ENCODE measurements around the gene MRFAP1.

MRFAP1 gene

DNA sequence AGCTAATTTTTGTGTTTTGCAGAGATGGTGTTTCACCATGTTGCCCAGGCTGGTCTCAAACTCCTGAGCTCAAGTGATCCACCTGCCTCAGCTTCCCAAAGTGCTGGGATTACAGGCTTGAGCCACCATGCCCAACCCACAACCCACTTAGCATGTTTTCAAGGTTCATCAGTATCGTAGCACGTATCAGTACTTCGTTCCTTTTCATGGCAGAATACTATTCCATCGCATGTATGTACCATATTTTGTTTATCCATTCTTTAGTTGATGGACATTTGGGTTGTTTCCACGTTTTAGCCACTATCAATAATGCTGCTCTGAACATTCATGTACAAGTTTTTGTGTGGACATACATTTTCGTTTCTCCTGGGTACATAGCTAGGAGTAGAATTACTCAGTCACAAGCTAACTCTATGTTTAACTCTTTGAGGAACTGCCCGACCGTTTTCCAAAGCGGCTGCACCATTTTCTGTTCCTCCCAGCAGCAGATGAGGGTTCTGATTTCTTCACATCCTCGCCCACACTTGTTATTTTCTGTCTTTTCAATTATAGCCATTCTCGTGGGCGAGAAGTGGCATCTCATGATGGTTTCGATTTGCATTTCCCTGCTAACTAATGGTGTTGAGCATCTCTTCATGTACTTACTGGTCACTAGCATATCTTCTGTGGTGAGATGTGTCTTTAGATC lies 33.0 kb upstream of the MRFAP1 start:
- no peak overlapping the region for H3K27ac ChIP-seq (replicated peaks)
- TF ChIP-seq, protein P1, sequence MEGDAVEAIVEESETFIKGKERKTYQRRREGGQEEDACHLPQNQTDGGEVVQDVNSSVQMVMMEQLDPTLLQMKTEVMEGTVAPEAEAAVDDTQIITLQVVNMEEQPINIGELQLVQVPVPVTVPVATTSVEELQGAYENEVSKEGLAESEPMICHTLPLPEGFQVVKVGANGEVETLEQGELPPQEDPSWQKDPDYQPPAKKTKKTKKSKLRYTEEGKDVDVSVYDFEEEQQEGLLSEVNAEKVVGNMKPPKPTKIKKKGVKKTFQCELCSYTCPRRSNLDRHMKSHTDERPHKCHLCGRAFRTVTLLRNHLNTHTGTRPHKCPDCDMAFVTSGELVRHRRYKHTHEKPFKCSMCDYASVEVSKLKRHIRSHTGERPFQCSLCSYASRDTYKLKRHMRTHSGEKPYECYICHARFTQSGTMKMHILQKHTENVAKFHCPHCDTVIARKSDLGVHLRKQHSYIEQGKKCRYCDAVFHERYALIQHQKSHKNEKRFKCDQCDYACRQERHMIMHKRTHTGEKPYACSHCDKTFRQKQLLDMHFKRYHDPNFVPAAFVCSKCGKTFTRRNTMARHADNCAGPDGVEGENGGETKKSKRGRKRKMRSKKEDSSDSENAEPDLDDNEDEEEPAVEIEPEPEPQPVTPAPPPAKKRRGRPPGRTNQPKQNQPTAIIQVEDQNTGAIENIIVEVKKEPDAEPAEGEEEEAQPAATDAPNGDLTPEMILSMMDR (IDR thresholded peaks at IDR 0.05; ENCODE audit: insufficient read depth, low read length): no peak
- TF ChIP-seq POLR2AphosphoS5 (IDR thresholded peaks at IDR 0.05; ENCODE audit: low read depth) (no peak), SPI1 (IDR thresholded peaks at IDR 0.05; ENCODE audit: borderline replicate concordance, low read depth) (no peak), GABPA (IDR thresholded peaks at IDR 0.05; ENCODE audit: low read depth) (no peak)
- TF ChIP-seq, protein P2, sequence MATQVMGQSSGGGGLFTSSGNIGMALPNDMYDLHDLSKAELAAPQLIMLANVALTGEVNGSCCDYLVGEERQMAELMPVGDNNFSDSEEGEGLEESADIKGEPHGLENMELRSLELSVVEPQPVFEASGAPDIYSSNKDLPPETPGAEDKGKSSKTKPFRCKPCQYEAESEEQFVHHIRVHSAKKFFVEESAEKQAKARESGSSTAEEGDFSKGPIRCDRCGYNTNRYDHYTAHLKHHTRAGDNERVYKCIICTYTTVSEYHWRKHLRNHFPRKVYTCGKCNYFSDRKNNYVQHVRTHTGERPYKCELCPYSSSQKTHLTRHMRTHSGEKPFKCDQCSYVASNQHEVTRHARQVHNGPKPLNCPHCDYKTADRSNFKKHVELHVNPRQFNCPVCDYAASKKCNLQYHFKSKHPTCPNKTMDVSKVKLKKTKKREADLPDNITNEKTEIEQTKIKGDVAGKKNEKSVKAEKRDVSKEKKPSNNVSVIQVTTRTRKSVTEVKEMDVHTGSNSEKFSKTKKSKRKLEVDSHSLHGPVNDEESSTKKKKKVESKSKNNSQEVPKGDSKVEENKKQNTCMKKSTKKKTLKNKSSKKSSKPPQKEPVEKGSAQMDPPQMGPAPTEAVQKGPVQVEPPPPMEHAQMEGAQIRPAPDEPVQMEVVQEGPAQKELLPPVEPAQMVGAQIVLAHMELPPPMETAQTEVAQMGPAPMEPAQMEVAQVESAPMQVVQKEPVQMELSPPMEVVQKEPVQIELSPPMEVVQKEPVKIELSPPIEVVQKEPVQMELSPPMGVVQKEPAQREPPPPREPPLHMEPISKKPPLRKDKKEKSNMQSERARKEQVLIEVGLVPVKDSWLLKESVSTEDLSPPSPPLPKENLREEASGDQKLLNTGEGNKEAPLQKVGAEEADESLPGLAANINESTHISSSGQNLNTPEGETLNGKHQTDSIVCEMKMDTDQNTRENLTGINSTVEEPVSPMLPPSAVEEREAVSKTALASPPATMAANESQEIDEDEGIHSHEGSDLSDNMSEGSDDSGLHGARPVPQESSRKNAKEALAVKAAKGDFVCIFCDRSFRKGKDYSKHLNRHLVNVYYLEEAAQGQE (IDR thresholded peaks at IDR 0.05; ENCODE audit: insufficient replicate concordance, low read depth): no peak
- DNase-seq (ENCODE audit: low read depth in 1 of 2, low spot score in 1 of 2): no peak
- no peaks in the 10 kb centered on the region for H3K27me3 ChIP-seq (ENCODE audit: insufficient read depth, poor library complexity, severe bottlenecking)
- H3K4me3 ChIP-seq (replicated peaks; ENCODE audit: insufficient read depth, low read length): no peak overlapping the region

DNA sequence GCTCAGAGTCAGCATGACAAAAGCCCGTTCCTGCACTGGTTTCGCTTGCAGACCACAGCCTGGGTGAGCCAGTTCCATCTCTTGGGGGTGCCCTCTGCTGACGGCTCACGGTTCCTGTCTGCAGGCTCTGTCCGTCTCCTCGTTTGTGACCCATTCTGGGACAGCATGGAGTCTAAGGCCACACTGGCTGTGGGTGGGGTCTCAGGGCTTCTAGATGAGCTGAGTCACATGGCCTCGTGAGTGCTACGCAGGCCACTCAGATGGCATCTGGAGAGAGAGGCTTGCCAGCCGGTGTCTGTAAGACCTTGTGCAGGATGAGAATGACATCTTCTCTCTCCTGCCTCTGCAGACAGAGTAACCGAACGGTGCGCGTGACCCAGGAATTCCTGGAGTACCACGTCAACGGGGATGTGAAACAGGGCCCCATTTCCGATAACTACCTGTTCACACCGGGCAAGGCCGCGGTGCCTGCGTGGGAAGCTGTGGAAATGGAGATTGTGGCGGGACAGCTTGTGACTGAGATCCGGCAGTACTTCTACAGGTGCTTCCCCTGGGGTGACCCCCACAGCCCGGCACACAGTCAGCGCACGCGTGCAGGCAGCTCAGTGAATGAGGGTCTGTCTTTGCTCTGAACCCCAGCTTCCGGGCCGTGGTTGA lies 31.6 kb upstream of the MRFAP1 start:
- no peaks in the 10 kb centered on the region for H3K27me3 ChIP-seq (ENCODE audit: insufficient read depth, poor library complexity, severe bottlenecking)
- no peak overlapping the region for H3K27ac ChIP-seq (replicated peaks)
- DNase-seq (ENCODE audit: low read depth in 1 of 2, low spot score in 1 of 2): no peak
- TF ChIP-seq POLR2AphosphoS5 (IDR thresholded peaks at IDR 0.05; ENCODE audit: low read depth) (no peak), SPI1 (IDR thresholded peaks at IDR 0.05; ENCODE audit: borderline replicate concordance, low read depth) (no peak), GABPA (IDR thresholded peaks at IDR 0.05; ENCODE audit: low read depth) (no peak)
- TF ChIP-seq, protein P1 (IDR thresholded peaks at IDR 0.05; ENCODE audit: insufficient read depth, low read length): no peak
- TF ChIP-seq, protein P2 (IDR thresholded peaks at IDR 0.05; ENCODE audit: insufficient replicate concordance, low read depth): no peak
- H3K4me3 ChIP-seq (replicated peaks; ENCODE audit: insufficient read depth, low read length): no peak overlapping the region

DNA sequence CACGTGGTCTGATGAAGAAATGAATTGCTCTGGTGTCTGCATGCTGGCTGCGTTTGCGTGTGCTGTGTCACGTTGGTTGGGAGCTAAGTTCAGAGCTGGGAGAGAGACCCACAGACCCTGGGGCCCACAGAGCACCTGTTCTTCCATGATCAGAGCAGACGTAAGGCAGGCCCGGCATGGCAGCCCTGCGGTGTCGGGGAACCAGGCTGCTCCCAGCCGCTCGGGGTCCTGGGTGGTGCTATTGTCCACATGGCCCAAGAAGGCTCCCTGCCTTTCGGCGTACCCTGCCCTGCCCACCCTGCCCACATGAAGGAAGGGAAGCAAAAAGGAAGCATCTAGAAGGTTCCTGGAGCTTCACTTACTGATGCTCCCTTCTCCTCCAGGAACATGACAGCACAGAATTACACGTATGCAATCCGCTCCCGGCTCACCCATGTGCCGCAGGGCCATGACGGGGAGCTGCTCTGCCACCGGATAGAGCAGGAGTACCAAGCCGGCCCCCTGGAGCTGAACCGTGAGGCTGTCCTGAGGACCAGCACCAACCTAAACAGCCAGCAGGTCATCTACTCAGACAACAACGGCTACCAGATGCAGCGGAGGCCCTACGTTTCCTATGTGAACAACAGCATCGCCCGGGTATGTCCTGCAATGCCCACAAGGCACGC lies 30.9 kb upstream of the MRFAP1 start:
- Histone ChIP-seq H3K27me3 (ENCODE audit: insufficient read depth, poor library complexity, severe bottlenecking) (no peaks in the 10 kb centered on the region), H3K4me3 (replicated peaks; ENCODE audit: insufficient read depth, low read length) (no peak overlapping the region), H3K27ac (replicated peaks) (no peak overlapping the region)
- DNase-seq (ENCODE audit: low read depth in 1 of 2, low spot score in 1 of 2): no peak
- TF ChIP-seq SPI1 (IDR thresholded peaks at IDR 0.05; ENCODE audit: borderline replicate concordance, low read depth) (no peak), GABPA (IDR thresholded peaks at IDR 0.05; ENCODE audit: low read depth) (no peak), POLR2AphosphoS5 (IDR thresholded peaks at IDR 0.05; ENCODE audit: low read depth) (no peak)
- TF ChIP-seq, protein P1 (IDR thresholded peaks at IDR 0.05; ENCODE audit: insufficient read depth, low read length): no peak
- TF ChIP-seq, protein P2 (IDR thresholded peaks at IDR 0.05; ENCODE audit: insufficient replicate concordance, low read depth): no peak

All from HL-60 (cell line).